ENCODE measurements around the gene TRPC4AP.

TRPC4AP gene

DNA sequence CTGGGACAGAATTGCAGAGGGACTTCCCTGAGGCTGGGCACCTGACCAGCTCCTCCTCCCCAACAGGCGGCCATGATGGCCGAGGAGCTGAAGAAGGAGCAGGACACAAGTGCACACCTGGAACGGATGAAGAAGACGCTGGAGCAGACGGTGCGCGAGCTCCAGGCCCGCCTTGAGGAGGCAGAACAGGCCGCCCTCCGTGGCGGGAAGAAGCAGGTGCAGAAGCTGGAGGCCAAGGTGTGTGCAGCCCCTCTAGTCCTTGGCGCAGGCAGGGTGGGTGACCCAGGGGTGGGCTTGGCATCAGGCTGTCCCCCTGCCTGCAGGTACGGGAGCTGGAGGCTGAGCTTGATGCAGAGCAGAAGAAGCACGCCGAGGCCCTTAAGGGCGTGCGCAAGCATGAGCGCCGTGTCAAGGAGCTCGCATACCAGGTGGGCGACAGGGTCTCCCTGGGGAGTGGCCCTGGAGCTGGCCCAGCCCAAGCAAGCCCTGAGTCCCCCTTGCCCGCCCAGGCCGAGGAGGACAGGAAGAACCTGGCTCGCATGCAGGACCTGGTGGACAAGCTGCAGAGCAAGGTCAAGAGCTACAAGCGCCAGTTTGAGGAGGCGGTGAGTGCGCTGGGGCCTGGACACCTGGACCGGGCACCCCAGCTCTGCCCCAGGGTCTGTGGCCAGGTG is 91.5 kb downstream of the TRPC4AP start:
- no peak for DNase-seq (ENCODE audit: low read depth)

DNA sequence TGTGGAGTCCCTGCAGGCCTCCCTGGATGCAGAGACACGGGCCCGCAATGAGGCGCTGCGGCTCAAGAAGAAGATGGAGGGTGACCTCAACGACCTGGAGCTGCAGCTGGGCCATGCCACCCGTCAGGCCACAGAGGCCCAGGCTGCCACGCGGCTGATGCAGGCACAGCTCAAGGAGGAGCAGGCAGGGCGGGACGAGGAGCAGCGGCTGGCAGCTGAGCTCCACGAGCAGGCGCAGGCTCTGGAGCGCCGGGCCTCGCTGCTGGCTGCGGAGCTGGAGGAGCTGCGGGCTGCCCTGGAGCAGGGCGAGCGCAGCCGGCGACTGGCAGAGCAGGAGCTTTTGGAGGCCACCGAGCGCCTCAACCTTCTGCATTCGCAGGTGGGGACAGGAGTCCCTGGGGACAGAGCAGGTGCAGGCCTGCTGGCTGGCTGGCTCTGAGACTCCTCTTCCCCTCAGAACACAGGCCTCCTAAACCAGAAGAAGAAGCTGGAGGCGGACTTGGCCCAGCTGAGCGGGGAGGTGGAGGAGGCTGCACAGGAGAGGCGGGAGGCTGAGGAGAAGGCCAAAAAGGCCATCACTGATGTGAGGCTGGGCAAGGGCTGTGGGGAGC is 92.2 kb downstream of the TRPC4AP start:
- no peak for DNase-seq (ENCODE audit: low read depth)

- DNase-seq (ENCODE audit: low read depth): no peak
Measured at GRCh38 chr20:34999782-35000181, 92.8 kb downstream of the TRPC4AP start.

GRCh38 chr20:34999021-34999451 is 93.6 kb downstream of the TRPC4AP start:
- DNase-seq (ENCODE audit: low read depth): no peak

DNA sequence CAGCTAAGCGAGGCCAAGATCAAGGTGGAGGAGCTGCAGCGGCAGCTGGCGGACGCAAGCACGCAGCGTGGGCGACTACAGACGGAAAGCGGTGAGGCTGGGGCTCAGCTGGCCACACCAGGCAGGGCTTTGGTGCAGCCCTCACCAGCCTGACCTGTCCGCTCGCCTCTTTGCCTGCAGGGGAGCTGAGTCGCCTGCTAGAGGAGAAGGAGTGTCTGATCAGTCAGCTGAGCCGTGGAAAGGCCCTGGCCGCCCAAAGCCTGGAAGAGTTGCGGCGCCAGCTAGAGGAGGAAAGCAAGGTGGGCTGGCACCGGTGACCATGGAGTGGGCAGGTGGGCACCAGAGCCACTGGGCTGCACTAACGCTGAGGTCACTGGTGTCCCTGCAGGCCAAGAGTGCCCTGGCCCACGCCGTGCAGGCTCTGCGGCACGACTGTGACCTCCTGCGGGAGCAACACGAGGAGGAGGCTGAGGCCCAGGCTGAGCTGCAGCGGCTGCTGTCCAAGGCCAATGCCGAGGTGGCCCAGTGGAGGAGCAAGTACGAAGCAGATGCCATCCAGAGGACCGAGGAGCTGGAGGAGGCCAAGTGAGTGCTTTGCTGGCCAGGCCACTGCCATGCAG is 94.2 kb downstream of the TRPC4AP start:
- DNase-seq (ENCODE audit: low read depth): no peak

- DNase-seq (ENCODE audit: low read depth): no peak
Measured at GRCh38 chr20:34997774-34998173, 94.8 kb downstream of the TRPC4AP start.

- no peak for DNase-seq (ENCODE audit: low read depth)
Measured at GRCh38 chr20:34997131-34997561, 95.5 kb downstream of the TRPC4AP start.

DNA sequence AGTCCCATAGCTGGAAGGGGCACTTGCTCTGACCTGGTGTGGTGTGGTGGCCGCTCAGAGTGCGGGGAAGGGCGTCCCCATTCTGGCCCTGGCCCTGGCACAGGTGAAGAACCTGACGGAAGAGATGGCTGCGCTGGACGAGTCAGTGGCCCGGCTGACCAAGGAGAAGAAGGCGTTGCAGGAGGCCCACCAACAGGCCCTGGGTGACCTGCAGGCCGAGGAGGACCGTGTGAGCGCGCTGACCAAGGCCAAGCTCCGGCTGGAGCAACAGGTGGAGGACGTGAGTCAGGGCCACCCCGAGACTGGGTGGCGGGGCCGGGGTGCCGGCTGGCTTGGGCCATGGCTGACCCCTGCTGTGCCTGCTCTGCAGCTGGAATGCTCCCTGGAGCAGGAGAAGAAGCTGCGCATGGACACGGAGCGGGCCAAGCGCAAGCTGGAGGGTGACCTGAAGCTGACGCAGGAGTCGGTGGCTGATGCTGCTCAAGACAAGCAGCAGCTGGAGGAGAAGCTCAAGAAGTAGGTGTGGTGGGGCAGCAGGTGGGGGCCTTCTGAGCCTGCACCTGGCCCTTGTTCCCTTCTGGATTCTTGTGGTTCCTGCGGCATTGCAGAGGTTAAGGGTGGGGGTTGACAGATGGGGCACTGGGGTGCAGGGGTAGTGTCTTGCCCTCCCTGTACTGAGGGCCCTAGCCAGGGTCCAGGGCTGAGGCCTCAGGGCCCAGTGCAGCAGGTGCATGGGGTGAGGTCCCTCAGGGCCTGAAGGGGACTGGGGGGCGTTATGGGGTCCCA is 96.2 kb downstream of the TRPC4AP start:
- no peak for DNase-seq (ENCODE audit: low read depth)

DNA sequence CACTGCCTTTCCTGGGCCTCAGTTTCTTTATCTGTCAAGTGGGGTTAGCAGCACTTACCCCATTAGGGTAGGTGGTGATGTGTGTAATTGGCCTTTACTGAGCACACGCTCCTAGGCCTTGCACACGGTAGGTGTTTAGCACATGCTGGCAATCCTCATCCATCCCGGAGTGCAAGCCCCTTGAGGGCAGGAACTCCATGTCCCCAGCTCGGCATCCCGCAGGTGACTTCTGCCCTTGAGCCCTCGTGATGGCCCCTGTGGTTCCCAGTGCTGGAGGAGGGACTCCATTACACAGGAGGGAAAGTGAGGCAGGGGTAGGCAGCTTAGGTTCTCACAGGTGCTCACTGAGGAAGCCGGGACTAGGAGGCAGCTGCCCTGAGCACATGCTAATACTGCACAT is 96.9 kb downstream of the TRPC4AP start:
- DNase-seq (ENCODE audit: low read depth): no peak

DNA sequence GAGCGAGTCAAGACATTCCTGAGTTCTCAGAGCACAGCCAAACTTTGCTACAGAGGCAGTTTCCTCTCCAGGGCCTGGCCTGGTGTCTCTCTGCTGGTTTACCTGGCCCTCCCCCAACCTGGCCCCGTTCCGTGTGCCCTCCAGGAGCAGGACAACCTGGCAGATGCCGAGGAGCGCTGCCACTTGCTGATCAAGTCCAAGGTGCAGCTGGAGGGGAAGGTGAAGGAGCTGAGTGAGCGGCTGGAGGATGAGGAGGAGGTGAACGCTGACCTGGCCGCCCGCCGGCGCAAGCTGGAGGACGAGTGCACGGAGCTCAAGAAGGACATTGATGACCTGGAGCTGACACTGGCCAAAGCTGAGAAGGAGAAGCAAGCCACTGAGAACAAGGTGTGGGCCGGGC is 97.4 kb downstream of the TRPC4AP start:
- no peak for DNase-seq (ENCODE audit: low read depth)

DNA sequence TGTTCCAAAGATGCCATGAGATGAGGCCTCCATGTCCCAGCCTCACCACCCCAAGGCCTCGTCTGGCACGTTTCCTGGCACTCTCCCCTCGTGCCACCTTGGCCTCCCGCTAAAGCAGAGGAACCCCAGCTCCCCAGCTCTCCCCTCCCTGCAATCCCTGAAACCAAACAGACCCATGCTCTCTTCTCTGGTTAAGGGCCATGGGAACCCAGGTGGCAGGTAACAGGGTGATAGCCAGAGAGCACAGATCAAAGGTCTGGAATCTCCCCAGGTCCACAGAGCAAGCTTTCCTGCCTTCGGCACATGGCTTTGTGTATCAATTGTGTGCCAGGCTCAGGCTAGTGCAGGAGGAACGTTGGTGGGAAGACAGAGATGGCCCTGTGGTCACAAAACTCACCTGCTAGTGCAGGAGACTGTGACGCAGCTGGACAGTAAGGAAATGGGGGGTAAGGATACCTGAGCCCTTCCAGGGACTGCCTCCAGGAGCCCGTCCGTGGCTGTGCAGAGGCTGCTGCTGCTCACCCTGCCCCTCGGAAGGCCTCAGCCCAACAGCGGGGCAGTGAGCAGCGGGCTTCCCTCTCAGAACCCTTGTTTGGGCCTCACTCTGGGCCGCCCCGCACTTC is 98.0 kb downstream of the TRPC4AP start:
- DNase-seq (ENCODE audit: low read depth): no peak

GRCh38 chr20:34993941-34994508 is 98.6 kb downstream of the TRPC4AP start:
- no peak for DNase-seq (ENCODE audit: low read depth)

DNA sequence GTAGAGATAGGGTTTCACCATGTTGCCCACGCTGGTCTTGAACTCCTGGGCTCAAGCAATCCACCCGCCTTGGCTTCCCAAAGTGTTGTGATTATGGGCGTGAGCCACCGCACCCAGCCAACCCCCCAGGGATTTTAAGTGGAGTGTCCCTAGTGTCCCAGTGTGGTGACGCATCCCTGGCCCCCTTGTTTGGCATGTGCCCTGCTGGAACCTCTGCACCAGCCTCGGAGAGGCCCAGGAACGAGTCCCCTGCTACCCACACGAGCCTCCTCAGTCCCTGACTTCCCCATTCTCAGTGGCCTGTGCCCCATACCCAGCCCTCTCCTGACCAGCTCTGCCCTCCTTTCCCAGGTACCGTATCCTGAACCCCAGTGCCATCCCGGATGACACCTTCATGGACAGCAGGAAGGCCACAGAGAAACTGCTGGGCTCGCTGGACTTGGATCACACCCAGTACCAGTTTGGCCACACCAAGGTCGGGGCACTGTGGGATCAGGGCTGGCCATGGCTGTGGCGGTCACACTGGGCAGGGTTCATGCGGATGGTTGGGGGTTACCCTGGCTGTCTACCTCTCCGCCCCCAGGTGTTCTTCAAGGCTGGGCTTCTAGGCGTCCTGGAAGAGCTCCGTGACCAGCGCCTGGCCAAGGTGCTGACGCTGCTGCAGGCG is 99.7 kb downstream of the TRPC4AP start:
- DNase-seq (ENCODE audit: low read depth): no peak

- DNase-seq (ENCODE audit: low read depth): no peak
Measured at GRCh38 chr20:34990661-34991214, 101.9 kb downstream of the TRPC4AP start.

DNA sequence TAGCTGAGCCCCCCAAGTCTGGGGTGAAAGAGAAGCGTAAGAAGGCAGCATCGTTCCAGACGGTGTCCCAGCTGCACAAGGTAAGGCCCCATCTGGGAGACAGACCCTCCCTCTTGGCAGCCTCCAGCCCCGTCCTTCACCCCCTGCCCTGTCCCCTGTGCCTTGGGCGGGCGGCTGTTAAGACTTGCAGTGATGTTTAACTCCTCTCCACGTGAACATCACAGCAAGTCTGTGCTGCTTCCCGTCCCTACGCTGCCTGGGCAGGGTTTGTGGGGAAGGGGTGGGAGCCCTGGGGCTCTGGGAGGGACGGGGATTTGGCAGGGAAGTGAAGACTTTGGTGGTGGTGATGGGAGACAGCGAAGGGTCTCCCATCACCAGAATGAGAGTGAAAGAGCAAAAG is 102.4 kb downstream of the TRPC4AP start:
- no peak for DNase-seq (ENCODE audit: low read depth)

DNA sequence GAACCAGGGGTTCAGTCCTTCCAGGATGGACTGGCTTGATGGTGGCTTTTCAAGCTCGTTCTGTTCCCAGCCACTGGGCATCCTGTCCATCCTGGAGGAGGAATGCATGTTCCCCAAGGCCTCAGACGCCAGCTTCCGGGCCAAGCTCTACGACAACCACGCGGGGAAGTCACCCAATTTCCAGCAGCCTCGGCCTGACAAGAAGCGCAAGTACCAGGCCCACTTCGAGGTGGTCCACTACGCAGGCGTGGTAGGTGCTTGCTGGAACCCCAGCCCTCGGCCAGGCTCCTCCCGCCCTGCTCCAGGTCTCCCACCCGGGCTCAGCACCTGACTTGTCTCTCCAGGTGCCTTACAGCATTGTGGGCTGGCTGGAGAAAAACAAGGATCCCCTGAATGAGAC is 102.9 kb downstream of the TRPC4AP start:
- DNase-seq (ENCODE audit: low read depth): no peak

DNA sequence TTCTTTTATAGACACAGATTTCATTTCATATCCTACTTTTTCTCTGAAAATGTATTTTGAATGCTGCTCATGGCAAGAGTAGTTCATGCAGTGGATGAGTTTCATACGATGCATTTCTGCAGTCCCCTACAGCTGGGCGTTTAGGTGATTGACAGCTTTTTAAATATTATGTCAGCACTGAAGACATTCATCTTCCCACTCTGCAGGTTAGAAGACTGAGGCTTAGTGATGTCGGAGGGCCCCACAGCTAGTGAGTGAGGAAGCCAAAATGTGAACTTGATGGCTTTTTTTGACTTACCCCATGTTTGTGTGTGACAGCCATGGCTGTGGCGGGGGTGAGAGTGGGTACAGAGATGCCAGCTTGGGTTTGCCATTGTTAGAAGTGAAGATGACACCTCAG is 103.5 kb downstream of the TRPC4AP start:
- no peak for DNase-seq (ENCODE audit: low read depth)

GRCh38 chr20:34988191-34988540 is 104.4 kb downstream of the TRPC4AP start:
- DNase-seq (ENCODE audit: low read depth): no peak

DNA sequence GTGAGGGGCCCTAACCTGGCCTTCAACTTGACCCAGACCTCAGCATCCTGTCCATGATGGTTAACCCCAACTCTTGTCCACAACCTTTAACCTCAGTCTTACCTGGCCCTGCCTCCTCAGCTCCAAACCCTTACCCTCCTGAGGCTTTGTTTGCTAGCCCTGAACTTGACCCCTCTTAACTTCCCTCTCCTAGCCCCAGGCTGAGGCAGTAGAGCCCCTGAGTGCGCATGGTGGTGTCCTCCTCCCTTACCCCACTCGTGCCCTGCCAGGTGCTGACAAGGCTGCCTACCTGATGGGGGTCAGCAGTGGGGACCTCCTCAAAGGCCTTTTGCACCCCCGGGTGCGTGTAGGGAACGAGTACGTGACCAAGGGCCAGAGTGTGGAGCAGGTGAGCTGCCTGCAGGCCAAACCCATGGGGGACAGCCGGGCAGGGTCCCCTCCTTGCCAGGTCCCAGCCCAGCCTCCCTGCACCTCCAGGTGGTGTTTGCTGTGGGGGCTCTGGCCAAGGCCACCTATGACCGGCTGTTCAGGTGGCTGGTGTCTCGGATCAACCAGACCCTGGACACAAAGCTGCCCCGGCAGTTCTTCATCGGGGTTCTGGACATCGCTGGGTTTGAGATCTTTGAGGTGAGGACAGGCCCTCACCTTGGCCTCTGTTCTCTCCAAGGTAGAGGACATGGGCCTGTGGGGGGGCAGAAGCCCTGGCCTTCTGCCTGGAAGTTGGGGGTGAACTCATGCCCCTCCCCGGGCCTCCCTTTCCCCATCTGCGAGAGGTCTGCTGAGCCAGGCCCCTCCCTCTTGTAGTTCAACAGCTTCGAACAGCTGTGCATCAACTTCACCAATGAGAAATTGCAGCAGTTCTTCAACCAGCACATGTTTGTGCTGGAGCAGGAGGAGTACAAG is 105.1 kb downstream of the TRPC4AP start:
- no peak for DNase-seq (ENCODE audit: low read depth)
